ENCODE results near the gene FRMD7.
"Not testable (repeated sequence)": the region's sequence is repeated elsewhere in the genome, so short reads cannot be mapped to it uniquely, and the experiment has no call there.

Gene FRMD7

GRCh38 chrX:132127743-132128142 is at the start of gene FRMD7:
TSS of gene FRMD7 (minus strand) at chrX:132128020. CDS start at chrX:132127844, 176 bp downstream.
- no peak for DNase-seq (ENCODE audit: low spot score)

DNA sequence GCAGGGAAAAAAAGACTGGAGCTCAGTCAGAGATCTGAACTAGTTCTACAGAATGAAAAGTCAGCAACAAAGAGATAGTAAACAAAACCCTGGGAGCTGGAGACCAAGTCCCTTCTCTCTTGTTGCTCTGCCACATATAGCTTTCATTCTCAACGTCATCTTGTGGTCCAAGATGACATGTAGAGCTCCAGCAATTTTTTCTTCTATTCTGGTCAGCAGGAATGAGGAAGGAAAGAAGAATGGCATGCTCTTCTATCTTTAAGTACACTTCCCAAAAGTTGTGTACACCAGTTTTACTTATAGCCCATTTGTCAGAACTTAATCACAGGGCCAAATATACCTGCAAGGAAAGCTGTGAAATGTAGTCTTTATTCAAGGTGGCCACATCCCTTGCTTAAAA is 45.8 kb upstream of the FRMD7 start:
- no peak for DNase-seq (ENCODE audit: low spot score)

- no peak for DNase-seq (ENCODE audit: low spot score)
Observed at GRCh38 chrX:132171881-132172280, 44.1 kb upstream of the FRMD7 start.

- DNase-seq (ENCODE audit: low spot score) = no peak
Observed at GRCh38 chrX:132171478-132171877, 43.7 kb upstream of the FRMD7 start.

DNA sequence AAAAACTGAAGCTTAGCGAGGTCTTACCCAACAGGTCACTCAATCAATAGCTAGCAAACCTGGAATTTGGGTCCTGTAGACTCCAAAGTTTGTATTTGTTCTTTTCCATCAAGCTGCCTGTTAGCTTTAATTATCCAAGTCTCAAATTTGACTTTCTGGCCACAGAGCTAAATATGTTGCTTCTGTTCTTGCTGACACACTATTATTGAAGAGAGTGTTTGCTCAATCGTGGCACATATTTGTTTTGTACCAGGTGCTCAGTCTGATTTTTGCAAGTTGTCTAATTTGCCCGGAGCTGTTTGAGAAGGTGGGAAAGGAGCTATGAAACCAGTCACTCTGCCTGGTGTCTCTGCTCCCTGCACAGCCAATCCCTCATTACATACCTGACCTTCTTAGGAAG is 41.7 kb upstream of the FRMD7 start:
- no peak for DNase-seq (ENCODE audit: low spot score)

DNA sequence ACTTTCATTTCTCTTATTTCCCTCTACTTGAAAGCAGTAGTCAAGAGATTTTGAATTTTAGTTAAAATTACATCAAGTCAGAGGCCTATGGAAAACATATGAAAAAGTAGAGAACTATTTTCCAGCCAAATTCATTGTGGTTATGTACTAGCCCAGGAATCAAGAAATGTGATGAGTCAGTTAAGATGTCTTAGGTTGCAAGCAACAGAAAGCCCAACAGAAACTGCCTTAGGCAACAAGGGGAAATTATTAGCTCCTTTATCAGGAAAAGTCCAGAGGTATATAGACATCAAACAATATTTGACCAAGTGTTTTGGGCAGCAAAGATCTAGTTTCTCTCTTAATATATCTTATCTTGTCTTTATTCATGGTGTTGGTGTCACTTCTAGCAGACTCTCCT is 37.8 kb upstream of the FRMD7 start:
- no peak for DNase-seq (ENCODE audit: low spot score)

- DNase-seq (ENCODE audit: low spot score) = no peak
Observed at GRCh38 chrX:132165005-132165404, 37.2 kb upstream of the FRMD7 start.

- DNase-seq (ENCODE audit: low spot score) = not testable (repeated sequence)
Observed at GRCh38 chrX:132163094-132163493, 35.3 kb upstream of the FRMD7 start.

- DNase-seq (ENCODE audit: low spot score) = no peak
Observed at GRCh38 chrX:132153166-132153565, 25.3 kb upstream of the FRMD7 start.

DNA sequence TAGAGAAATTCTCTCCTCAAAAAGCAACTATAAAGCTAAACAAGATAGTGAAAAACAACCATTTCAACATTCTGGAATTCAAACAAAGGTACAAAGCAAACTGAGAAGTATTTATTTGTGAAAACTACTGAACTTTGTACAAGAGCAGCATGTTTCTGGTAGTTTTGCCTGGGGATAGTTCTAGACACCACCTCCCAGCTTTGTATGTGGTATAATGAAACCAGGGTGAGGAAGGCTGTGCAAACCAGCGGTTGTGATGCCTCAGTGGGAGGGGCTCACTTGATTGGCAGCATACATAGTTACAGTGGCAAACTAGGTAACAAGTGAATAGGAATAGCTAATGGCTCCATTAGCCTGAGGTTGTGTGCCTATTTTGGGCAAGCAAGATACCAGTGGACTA is 18.6 kb upstream of the FRMD7 start:
- no peak for DNase-seq (ENCODE audit: low spot score)

- DNase-seq (ENCODE audit: low spot score) = no peak
Observed at GRCh38 chrX:132144061-132144460, 16.2 kb upstream of the FRMD7 start.

GRCh38 chrX:132125906-132126305 is 1.9 kb downstream of the FRMD7 start:
- DNase-seq (ENCODE audit: low spot score) = no peak

- DNase-seq (ENCODE audit: low spot score) = no peak
Observed at GRCh38 chrX:132120913-132121312, 6.9 kb downstream of the FRMD7 start.

- DNase-seq (ENCODE audit: low spot score) = no peak
Observed at GRCh38 chrX:132119821-132120515, 7.9 kb downstream of the FRMD7 start.

GRCh38 chrX:132119283-132119682 is 8.5 kb downstream of the FRMD7 start:
- DNase-seq (ENCODE audit: low spot score) = no peak

GRCh38 chrX:132118358-132118757 is 9.5 kb downstream of the FRMD7 start:
- DNase-seq (ENCODE audit: low spot score) = no peak

DNA sequence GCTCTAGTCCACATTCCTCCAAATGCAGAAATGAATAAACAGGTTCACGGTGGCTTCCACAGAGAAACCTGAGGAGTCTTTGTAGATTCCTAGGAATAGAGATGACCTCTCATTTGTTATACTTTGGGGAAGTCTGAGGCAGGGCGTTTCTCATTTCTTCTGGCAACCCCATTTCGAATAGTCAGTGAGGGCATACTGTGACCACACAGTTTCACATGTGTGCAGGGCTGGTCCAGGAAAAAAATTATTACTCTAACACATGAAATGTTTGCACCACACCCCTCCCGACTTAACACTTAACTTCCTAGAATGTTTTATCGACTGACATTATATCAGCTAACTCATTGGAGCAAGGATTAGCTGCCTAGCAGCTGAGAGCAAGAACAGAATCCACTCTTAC is 12.0 kb downstream of the FRMD7 start:
- DNase-seq (ENCODE audit: low spot score) = no peak

DNA sequence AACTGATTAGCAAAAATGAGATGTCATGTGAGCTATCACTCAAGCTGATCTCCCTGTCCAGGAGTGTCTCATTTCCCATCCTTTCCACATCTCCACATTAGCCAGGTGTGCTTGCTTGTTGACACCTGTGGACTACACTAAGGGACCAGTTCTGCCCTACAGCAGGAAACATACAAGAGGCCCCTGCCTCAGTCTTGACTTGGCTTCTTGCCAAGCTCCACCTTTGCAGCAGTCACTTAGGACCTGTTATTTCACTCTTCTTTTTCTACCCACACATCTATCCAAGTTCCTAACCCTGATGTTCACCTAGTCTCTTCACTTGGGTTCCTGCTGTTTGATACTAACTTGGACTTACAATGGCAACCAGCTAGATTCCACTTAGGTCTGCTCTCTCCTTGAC is 13.2 kb downstream of the FRMD7 start:
- DNase-seq (ENCODE audit: low spot score) = no peak

DNA sequence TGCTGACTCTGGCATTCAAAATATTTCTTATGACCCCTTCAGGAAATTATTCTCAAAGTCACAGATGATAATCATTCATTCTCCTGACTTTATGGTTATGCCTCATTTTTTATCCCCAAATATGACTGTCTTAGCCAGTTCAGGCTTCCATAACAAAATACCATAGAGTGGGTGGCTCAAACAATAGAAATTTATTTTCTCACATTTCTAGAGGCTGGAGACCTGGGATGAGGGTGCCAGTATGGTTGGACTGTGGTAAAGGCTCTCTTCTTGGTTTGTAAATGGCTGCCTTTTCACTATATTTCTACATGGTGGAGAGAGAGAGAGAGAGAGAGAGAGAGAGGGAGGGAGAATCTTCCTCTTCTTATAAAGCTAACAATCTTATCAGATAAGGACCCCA is 20.5 kb downstream of the FRMD7 start:
- DNase-seq (ENCODE audit: low spot score) = no peak

DNA sequence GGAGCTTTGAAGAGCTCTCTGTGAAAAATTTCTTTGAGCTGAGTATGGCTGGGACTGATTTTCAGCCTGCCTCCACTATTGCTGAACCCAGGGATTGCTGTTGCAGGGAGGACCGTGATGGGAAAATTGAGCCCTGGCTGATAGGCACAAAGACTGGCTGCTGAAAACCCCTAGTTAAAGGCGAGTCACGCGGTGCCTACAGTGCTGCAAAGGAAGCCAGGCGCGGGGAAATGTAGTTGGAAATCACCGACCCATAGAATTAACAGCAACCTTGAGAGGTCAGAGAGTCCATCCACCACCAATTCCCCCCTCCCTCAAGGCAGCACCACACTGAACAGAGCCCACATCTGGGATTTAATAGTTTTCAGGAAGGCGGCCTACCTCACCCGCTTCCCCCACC is 26.0 kb downstream of the FRMD7 start:
- no peak for DNase-seq (ENCODE audit: low spot score)

DNA sequence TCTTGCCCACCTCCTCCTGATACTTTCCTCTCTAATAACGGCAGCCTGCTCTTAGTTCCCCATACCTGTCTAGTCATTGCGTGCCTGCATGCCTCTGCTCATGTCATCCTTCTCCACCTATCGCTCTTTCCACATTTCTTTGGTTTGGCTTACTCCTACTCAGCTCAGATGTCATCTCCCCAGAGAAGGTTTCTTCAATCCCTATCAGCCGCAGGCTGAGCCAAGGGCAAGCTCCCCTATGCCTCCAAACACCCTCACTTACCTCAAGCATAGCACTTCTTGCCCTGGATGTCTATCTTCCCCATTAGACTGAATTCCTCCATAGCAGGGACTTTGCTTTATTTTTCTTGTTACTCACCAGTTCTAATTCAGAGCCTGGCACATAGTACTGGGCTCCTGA is 26.6 kb downstream of the FRMD7 start:
- DNase-seq (ENCODE audit: low spot score) = no peak

DNA sequence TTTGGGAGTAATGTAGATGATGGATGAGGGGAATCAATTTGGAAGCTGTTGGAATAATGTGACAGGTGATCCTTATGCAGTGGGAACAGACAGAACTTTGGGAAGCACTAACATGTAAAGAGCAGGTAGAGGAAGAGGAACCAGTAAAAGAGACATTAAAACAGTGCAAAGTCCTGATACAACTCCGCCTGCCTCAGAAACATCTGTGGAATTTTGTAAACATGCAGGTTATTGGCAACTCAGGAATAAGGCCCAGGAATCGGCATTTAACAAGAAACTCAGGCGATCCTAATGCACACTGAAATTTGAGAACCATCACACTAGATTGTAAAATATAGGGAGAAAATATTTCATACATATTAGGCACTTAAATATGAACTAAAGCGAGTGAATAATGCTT is 29.1 kb downstream of the FRMD7 start:
- not testable (repeated sequence) for DNase-seq (ENCODE audit: low spot score)

- DNase-seq (ENCODE audit: low spot score) = no peak
Observed at GRCh38 chrX:132094164-132094563, 33.7 kb downstream of the FRMD7 start.

DNA sequence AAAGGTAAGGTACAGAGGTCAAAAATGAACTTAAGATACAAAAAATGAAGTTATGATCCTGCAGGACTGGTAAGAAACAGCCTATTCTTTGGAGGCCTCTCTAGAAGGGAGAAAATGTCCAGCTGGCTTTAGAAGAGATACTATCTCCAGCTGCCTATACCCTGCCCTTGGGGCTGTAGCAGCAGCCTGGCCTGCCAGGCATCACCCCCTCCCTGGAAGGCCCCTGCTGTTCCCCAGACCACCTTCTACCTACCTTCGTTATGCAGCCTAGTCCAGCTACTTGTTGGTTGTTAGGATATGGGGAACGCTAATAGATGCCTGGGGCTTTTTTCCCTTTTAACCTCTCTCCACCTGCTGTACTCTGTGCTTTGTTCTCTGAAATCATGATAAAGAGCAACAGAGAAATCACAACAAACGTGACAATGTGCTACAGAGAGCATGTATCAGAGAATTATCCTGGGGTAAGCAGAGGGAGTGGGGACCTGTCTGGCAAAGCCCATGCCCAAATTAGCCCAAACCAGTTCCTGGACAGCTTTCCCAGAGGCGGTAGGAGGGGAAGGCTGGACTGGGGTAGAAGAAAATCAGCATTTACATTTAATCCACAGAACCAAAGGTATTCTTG is 34.5 kb downstream of the FRMD7 start:
- no peak for DNase-seq (ENCODE audit: low spot score)

Measured in D341Med (cell line).